Activated CD4-positive, alpha-beta memory T cell treated with anti-CD3 and anti-CD28 coated beads, Interleukin-2, amount 10 ng/mL, durations not matched to agents 7 days and 5 days (primary cell): ENCODE measurements around the gene H19. TPM values are rescaled to one million over a fixed set of nuclear protein-coding genes. Genes with fewer than 3 reads are reported as not detected.

Experiments used
- CTCF ChIA-PET: fragments of 350-600 bp; sonication (Branson Sonifier 250); formaldehyde crosslinking; loops from one replicate; lab custom pipeline; 2021; ENCODE audit warnings: antibody characterized with exemption, inconsistent platforms; lab: Charles Lee
- POLR2A ChIA-PET: fragments of 350-600 bp; sonication (Branson Sonifier 250); formaldehyde crosslinking; loops from one replicate; lab custom pipeline; 2021; ENCODE audit warnings: antibody characterized with exemption; lab: Charles Lee
- DNase-seq: peaks from one replicate; pipeline ENCODE4 v3.0.0-alpha.2; 2020
- H3K27ac Mint-ChIP-seq: one replicate; pipeline ENCODE4 v1.8.0; 2021; ENCODE audit warnings: mild to moderate bottlenecking, mixed read lengths
- H3K27me3 Mint-ChIP-seq: one replicate; pipeline ENCODE4 v1.8.0; 2021; ENCODE audit warnings: mixed read lengths
- H3K36me3 Mint-ChIP-seq: one replicate; pipeline ENCODE4 v1.8.0; 2021; ENCODE audit warnings: low read depth, mixed read lengths
- H3K4me1 Mint-ChIP-seq: one replicate; pipeline ENCODE4 v1.8.0; 2021; ENCODE audit warnings: mixed read lengths
- H3K4me3 Mint-ChIP-seq: one replicate; pipeline ENCODE4 v1.8.0; 2021; ENCODE audit warnings: mild to moderate bottlenecking, mixed read lengths
- H3K9me3 Mint-ChIP-seq: one replicate; pipeline ENCODE4 v1.8.0; 2021; ENCODE audit warnings: mixed read lengths
- total RNA-seq, 2 experiments: library from RNA; stranded (reverse); gene quantifications; one replicate each; pipeline ENCODE4 v1.2.3, GENCODE V29; 2021

Gene H19
- total RNA-seq: not detected

DNA sequence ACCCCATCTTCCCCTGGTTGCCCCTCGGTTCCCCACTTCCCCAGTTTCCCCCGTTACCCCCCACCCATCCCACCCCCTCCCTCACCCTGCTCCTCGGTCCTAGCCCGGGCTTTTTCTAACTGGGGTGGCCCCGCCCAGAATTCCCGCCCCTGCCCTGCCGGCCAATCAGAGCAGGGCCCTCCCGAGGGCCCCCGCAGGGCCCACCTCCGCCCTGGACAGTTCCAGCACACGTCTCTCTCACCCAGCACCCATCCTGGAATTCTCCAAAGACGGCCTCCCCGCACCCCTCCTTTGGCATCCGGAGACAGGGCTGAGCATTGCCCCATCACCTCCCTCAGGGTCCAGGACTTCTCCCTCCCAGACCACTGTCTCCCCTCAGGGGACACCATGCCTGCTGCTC lies at the start of gene H19:
H19 (minus strand) TSS at position 88 of the 400 bp plus-strand sequence.
- POLR2A ChIA-PET: no interaction called here
- Mint-ChIP-seq H3K4me3 (no peak within 1 kb of the TSS), H3K4me1 (no peaks in the 10 kb centered on the region), H3K9me3 (no peaks in the 10 kb centered on the region), H3K36me3 (no peaks in the 10 kb centered on the region), H3K27me3 (no peaks in the 10 kb centered on the region), H3K27ac (no peak within 1 kb of the TSS)
- CTCF ChIA-PET: interaction anchor here (0.9 to 1.5 kb wide), 2 partner anchors 115 to 165 kb away, joined by 3 read pairs; no protein-coding TSS in a partner anchor
- DNase-seq: no peak

DNA sequence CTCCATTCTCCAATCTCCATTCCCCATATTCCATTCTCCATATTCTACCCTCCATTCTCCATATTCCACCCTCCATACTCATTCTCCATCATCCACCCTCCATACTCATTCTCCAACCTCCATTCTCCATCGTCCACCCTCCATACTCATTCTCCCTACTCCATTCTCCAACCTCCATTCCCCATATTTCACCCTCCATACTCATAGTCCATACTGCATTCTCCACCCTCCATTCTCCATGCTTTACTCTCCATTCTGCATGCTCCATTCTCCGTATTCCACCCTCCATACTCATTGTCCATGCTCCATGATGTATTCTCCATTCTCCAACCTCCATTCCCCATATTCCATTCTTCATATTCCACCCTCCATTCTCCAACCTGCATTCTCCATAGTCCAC lies 44.3 kb upstream of the H19 start:
- POLR2A ChIA-PET: no interaction called here
- Mint-ChIP-seq H3K36me3 (no peaks in the 10 kb centered on the region), H3K4me3 (no peak overlapping the region), H3K4me1 (no peaks in the 10 kb centered on the region), H3K9me3 (no peaks in the 10 kb centered on the region), H3K27ac (no peak overlapping the region), H3K27me3 (no peaks in the 10 kb centered on the region)
- CTCF ChIA-PET: no interaction called here
- no peak for DNase-seq

DNA sequence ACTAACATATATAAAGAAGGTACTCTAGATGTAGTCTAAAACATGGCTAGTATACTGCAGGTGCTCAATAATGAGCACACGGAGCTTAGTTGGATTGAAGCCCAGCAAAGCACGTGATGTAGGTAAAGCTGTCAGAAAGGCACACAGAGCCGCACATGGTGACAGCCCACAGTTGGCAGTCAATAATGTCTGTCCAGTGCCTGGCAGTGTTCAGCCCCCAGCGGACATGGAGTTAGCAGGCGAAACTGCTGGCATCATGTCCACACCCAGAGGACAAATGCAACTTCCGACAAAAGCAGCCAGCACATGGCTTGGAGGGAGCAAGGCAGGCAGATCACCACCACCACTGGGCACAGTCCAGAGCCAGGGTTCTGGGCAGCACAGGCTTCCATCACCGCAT lies 43.5 kb upstream of the H19 start:
- CTCF ChIA-PET: interaction anchor here (7.7 kb wide), 1 partner anchor 111 kb away, joined by 220 read pairs; no protein-coding TSS in a partner anchor
- no peak overlapping the region for H3K27ac Mint-ChIP-seq
- POLR2A ChIA-PET: no interaction called here
- H3K27me3 Mint-ChIP-seq: no peaks in the 10 kb centered on the region
- H3K36me3 Mint-ChIP-seq: no peaks in the 10 kb centered on the region
- no peak overlapping the region for H3K4me3 Mint-ChIP-seq
- no peaks in the 10 kb centered on the region for H3K4me1 Mint-ChIP-seq
- H3K9me3 Mint-ChIP-seq: no peaks in the 10 kb centered on the region
- no peak for DNase-seq

DNA sequence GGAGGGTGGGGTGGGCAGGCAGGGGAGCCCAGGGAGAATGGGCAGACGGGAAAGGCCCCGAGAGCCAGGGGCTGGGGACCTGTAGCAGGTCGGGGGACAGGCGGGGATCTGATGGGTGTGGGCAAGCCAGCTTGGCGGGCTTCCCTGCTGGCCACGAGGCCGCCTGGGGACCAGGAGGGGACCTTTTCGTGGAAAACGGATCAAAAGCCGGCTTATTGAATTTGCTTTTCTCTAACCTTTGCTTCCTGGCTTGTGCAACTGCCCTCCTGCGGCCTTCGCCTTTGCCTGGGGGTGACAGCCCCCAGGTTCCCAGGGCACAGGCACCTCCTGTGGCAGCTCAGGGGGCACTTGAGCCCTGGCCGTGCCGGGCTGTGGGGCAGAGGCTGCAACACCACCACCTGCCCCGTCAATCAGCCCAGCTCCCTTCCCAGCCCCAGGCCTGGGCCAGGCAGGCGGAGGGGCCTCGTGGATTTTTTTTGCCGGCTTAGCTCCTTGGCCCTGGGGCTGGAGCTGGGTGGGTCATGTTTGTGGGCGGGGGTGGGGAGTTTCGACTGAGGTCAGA lies 41.6 kb upstream of the H19 start:
- POLR2A ChIA-PET: interaction anchor here (1.0 kb wide), 1 partner anchor 38 kb away, joined by 3 read pairs; no protein-coding TSS in a partner anchor
- Mint-ChIP-seq H3K36me3 (no peaks in the 10 kb centered on the region), H3K4me1 (no peaks in the 10 kb centered on the region)

DNA sequence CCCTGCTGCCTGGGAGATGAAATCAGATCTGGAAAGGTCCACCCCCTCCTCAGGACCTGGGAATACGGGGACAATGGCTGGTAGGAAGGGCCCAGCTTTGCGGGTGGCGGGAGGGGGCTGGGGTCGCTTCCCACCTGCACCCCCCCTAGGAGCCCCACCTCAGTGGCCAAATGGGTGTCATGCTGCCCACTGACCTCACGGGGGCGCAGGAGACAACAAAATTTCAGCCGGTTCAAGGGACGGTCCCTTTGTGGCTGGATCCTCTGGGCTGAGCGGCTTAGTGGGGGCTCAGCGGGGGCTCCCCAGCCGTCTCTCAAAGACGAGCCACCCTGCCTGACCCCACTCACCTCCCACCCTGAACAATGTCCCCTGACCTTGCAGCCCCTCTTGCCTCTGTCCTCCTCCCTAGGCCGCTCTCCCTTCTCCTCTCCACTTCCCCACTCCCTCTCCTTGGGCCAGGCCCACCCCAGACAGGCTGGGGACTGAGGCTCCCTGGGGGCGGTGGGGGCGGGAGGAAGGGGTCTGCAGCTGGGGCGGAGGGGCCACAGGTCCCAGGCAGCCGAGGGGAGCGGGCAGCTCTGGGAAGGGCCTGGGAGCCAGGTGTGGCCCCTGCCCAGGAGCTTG lies 39.3 kb upstream of the H19 start:
- no peaks in the 10 kb centered on the region for H3K27me3 Mint-ChIP-seq
- DNase-seq: no peak
- H3K4me3 Mint-ChIP-seq: no peak overlapping the region
- no peaks in the 10 kb centered on the region for H3K4me1 Mint-ChIP-seq
- H3K27ac Mint-ChIP-seq: no peak overlapping the region
- H3K36me3 Mint-ChIP-seq: no peaks in the 10 kb centered on the region
- no peaks in the 10 kb centered on the region for H3K9me3 Mint-ChIP-seq
- POLR2A ChIA-PET: interaction anchor here (1.0 to 3.0 kb wide), 2 partner anchors 112 to 115 kb away, joined by 4 to 18 read pairs; no protein-coding TSS in a partner anchor
- CTCF ChIA-PET: interaction anchor here (0.9 to 7.7 kb wide), 5 partner anchors 24 to 155 kb away, joined by 3 to 220 read pairs (median 3); no protein-coding TSS in a partner anchor

More for the DNA sequence above, 41.6 kb upstream of the H19 start:
- Mint-ChIP-seq H3K27me3 (no peaks in the 10 kb centered on the region), H3K4me3 (no peak overlapping the region), H3K27ac (no peak overlapping the region), H3K9me3 (no peaks in the 10 kb centered on the region)
- no peak for DNase-seq
- CTCF ChIA-PET: interaction anchor here (0.6 to 7.7 kb wide), 2 partner anchors 113 to 244 kb away, joined by 4 to 220 read pairs; no protein-coding TSS in a partner anchor

DNA sequence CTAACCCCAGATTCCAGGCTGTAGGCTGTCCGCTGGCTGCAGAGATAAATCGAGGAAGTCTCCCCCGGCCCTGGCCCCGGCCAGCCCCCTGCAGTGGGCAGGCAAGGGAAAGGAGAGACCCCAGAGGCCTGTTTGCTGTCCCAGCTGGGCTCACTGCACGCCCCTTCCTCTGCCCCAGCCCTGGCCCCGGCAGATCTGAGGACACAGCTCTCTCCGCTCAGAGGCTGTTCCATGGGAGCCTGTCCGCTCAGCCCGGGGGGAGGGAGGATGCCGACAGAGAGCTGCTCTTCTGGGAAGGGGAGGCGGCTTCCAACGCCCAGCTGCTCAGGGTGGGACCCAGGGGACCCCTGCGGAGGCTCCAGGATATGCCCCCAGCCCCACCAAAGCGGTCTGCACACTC lies 37.7 kb upstream of the H19 start:
- POLR2A ChIA-PET: no interaction called here
- no peaks in the 10 kb centered on the region for H3K4me1 Mint-ChIP-seq
- H3K4me3 Mint-ChIP-seq: no peak overlapping the region
- CTCF ChIA-PET: interaction anchor here (7.7 kb wide), 1 partner anchor 117 kb away, joined by 220 read pairs; no protein-coding TSS in a partner anchor
- H3K36me3 Mint-ChIP-seq: no peaks in the 10 kb centered on the region
- no peak for DNase-seq
- no peaks in the 10 kb centered on the region for H3K9me3 Mint-ChIP-seq
- H3K27ac Mint-ChIP-seq: no peak overlapping the region
- H3K27me3 Mint-ChIP-seq: no peaks in the 10 kb centered on the region

DNA sequence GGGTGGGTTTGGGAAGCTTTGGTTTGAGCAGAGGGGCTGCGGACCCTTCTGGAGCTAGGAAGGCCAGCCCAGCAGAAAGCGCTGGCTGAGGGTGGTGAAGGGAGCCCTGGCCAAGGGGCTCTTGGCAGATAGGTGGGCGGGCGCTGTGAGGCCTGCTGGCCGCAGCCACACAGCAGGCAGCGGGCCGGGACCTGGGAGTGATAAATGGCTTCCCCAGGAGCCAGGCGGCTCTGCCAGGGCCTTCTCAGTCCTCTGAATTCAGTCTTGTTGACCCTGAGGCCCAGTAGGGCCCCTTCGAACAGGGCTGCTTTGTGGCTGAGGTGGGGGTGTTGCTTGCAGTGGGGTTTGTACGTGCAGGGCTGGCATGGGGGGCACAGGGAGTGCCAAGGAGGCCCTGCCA lies 33.4 kb upstream of the H19 start:
- Mint-ChIP-seq H3K4me1 (no peaks in the 10 kb centered on the region), H3K27ac (no peak overlapping the region), H3K4me3 (no peak overlapping the region), H3K36me3 (no peaks in the 10 kb centered on the region), H3K9me3 (no peaks in the 10 kb centered on the region), H3K27me3 (no peaks in the 10 kb centered on the region)
- ChIA-PET CTCF (interaction anchor here (2.8 to 5.2 kb wide), 2 partner anchors 120 to 123 kb away, joined by 9 to 34 read pairs; no protein-coding TSS in a partner anchor), POLR2A (no interaction called here)
- no peak for DNase-seq

DNA sequence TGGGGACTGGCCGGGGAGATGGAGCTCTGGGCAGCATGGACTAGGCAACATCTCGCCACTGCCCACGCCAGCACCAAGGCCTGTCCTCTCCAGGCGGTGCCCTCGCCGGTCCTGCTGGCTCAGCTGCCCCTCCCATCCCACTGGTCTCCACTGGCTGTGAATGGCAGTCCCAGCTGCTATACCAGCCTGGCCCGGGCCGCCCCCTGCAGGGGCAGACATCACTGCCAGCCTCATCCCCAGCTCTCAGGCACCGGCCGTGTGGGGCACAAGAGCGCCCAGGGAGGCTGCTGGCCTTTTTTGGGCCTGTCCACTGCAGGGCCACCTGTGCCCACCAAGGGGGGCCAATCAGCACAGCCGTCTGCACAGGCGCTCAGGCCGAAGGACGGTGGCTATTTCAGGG lies 30.1 kb upstream of the H19 start:
- ChIA-PET CTCF (interaction anchor here (5.2 kb wide), 1 partner anchor 123 kb away, joined by 34 read pairs; no protein-coding TSS in a partner anchor), POLR2A (no interaction called here)
- H3K4me3 Mint-ChIP-seq: no peak overlapping the region
- no peak overlapping the region for H3K27ac Mint-ChIP-seq
- H3K27me3 Mint-ChIP-seq: no peaks in the 10 kb centered on the region
- no peak for DNase-seq
- no peaks in the 10 kb centered on the region for H3K4me1 Mint-ChIP-seq
- H3K36me3 Mint-ChIP-seq: no peaks in the 10 kb centered on the region
- no peaks in the 10 kb centered on the region for H3K9me3 Mint-ChIP-seq

DNA sequence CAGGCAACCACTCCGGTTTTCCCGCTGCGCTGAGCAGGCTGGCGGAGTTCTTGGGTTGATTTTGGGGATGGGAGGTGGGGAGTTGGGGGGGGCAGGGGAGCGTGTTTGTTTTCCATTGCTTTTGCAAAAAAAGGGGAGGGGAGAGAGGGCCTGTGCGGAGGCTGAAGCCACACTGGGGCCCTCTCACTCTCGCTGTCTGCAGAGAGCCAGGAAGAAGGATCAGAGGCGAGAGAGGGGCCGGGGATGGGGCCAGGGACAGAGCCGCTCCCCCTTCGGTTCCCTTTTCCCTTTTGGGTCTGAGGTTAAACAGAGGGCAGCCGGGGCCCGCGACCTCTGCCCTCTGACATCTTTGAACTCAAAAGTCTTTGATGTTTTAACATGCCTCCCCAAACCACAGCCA lies 17.4 kb upstream of the H19 start:
- Mint-ChIP-seq H3K4me1 (no peaks in the 10 kb centered on the region), H3K27ac (no peak overlapping the region), H3K36me3 (no peaks in the 10 kb centered on the region), H3K4me3 (no peak overlapping the region), H3K27me3 (no peaks in the 10 kb centered on the region), H3K9me3 (no peaks in the 10 kb centered on the region)
- ChIA-PET CTCF (no interaction called here), POLR2A (no interaction called here)
- DNase-seq: no peak

DNA sequence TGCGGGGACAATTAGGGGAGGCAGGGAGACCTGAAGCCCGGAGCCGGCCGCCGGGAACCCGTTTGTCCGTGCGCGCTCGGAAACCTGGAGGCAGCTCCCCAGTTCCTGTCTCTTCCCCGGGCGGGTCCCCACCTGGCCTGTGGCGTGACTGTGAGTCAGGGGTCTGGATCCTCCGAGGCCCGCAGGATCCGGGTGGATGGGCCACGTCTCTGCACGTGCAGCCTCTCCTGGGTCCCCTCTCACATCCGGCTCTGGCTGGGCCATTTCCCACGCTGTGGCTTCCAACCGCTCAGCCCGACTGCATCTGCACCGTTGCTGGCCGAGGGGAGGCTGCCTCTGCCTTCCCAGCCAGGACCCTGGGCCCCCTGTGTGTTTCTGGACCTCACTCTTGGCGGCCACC lies 14.8 kb upstream of the H19 start:
- H3K36me3 Mint-ChIP-seq: no peaks in the 10 kb centered on the region
- H3K4me3 Mint-ChIP-seq: no peak overlapping the region
- DNase-seq: no peak
- POLR2A ChIA-PET: no interaction called here
- no peaks in the 10 kb centered on the region for H3K27me3 Mint-ChIP-seq
- no peaks in the 10 kb centered on the region for H3K4me1 Mint-ChIP-seq
- H3K9me3 Mint-ChIP-seq: no peaks in the 10 kb centered on the region
- H3K27ac Mint-ChIP-seq: no peak overlapping the region
- CTCF ChIA-PET: no interaction called here

DNA sequence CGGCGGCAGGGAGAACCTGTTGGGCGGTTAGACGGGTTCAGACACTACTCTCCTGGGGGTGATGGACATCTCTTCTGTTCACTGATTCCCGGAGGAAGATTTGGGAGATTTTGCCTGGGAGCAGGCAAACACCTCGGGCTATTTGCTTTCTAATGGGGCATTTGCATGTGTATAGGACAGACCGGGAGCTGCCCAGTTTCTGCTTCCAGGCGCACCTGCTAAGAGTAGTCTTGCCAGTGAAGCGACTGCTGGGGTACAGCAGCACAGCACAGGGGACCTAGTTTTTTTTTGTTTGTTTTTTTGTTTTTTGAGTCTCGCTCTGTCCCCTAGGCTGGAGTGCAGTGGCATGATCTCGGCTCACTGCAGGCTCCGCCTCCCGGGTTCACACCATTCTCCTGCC lies 6.8 kb upstream of the H19 start:
- no peak for DNase-seq
- no peak overlapping the region for H3K4me3 Mint-ChIP-seq
- ChIA-PET POLR2A (no interaction called here), CTCF (interaction anchor here (0.7 to 0.9 kb wide), 2 partner anchors 149 to 351 kb away, joined by 3 to 4 read pairs; no protein-coding TSS in a partner anchor)
- no peaks in the 10 kb centered on the region for H3K4me1 Mint-ChIP-seq
- H3K36me3 Mint-ChIP-seq: no peaks in the 10 kb centered on the region
- H3K9me3 Mint-ChIP-seq: no peaks in the 10 kb centered on the region
- no peaks in the 10 kb centered on the region for H3K27me3 Mint-ChIP-seq
- H3K27ac Mint-ChIP-seq: no peak overlapping the region

DNA sequence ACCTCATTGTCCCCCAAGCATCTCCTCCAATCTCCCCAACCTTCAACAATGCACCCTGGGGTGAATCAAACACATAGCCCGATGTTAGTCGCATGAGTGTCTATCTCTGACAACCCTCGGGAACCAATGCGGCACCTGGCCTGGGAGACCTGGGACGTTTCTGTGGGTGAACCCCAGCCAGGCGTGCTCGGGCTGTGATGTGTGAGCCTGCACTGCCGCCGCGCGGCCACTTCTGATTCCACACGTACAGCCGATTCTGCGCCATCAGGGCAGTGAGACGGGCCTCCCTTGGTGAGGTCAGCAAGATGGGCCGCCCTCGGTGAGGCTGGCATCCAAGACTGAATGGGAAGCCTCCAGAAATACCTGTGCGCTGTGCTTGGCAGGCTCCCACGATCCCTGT lies 5.2 kb upstream of the H19 start:
- Mint-ChIP-seq H3K9me3 (no peaks in the 10 kb centered on the region), H3K4me1 (no peaks in the 10 kb centered on the region), H3K4me3 (no peak overlapping the region), H3K27ac (no peak overlapping the region), H3K27me3 (no peaks in the 10 kb centered on the region), H3K36me3 (no peaks in the 10 kb centered on the region)
- DNase-seq: no peak
- CTCF ChIA-PET: interaction anchor here (1.0 to 4.1 kb wide), 12 partner anchors 55 to 350 kb away, joined by 3 to 42 read pairs (median 16); partner anchors contain the start of genes LSP1, MRPL23, SYT8 and TNNI2
- POLR2A ChIA-PET: no interaction called here

DNA sequence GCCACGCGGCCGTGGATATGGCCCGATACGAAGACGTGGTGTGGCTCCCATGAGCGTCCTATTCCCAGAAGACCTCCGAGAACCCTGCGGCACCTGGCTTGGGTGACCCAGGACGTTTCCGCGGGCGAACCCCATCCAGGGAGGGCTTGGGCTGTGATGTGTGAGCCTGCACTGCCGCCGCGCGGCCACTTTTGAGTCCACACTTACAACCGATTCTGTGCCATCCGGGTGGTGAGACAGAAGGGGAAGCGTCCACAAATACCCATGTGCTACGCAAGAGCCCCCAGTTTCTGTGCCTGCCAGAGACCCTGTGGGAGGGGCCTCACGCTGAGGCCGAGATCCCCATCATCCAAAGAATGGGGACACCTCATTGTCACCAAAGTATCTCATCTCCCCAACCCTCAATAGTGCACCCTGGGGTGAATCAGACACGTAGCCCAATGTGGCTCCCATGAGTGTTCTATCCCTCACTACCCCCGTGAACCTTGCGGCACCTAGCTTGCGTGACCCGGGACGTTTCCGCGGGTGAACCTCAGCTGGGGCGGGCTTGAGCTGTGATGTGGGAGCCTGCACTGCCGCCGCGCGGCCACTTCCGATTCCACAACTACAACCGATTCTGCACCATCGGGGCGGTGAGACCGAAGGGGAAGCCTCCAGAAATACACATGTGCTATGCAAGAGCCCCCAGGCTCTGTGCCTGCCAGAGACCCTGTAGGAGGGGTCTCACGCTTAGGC lies 4.6 kb upstream of the H19 start:
- H3K36me3 Mint-ChIP-seq: no peaks in the 10 kb centered on the region
- H3K27me3 Mint-ChIP-seq: no peaks in the 10 kb centered on the region
- H3K4me3 Mint-ChIP-seq: no peak overlapping the region
- ChIA-PET POLR2A (interaction anchor here (1.1 kb wide), 1 partner anchor 166 kb away, joined by 3 read pairs; no protein-coding TSS in a partner anchor), CTCF (interaction anchor here (1.0 to 4.1 kb wide), 13 partner anchors 54 to 349 kb away, joined by 3 to 42 read pairs (median 14); partner anchors contain the start of genes LSP1, MRPL23, SYT8 and TNNI2)
- DNase-seq: no peak
- H3K9me3 Mint-ChIP-seq: no peaks in the 10 kb centered on the region
- no peak overlapping the region for H3K27ac Mint-ChIP-seq
- H3K4me1 Mint-ChIP-seq: no peaks in the 10 kb centered on the region
